GM06990 (cell line): ENCODE measurements around the gene LRRC74B.
A peak's percentile ranks its signal among the peaks of the same experiment; 100 is the strongest.
"Not testable (repeated sequence)": the region's sequence is repeated elsewhere in the genome, so short reads cannot be mapped to it uniquely, and the experiment has no call there.

ENCODE experiments used
- DNase-seq: peaks from one replicate; pipeline ENCODE4 v3.0.0-alpha.2; 2011; ENCODE audit not compliant: insufficient read length; ENCODE audit errors: extremely low read depth
- H3K27me3 ChIP-seq: replicated peaks from 2 replicates; pipeline ENCODE4 v1.6.0; 2011; ENCODE audit warnings: low read length; ENCODE audit not compliant: control insufficient read depth, insufficient read depth
- H3K36me3 ChIP-seq: 2 replicates; pipeline ENCODE4 v1.5.1; 2011; ENCODE audit warnings: low read length; ENCODE audit not compliant: control insufficient read depth, insufficient read depth
- H3K4me3 ChIP-seq: replicated peaks from 2 replicates; pipeline ENCODE4 v1.5.1; 2011; ENCODE audit warnings: low read depth, mild to moderate bottlenecking, control low read depth, low read length
- TF ChIP-seq, protein P1 (sequence below): IDR thresholded peaks from 2 replicates; pipeline ENCODE4 v1.5.1; 2011; ENCODE audit warnings: low read length, control low read depth, mild to moderate bottlenecking, inconsistent platforms; ENCODE audit not compliant: insufficient read depth, poor library complexity, severe bottlenecking

LRRC74B gene

GRCh38 chr22:21001601-21002325, 44.0 kb upstream of the LRRC74B start, which contains the start of gene THAP7:
Gene THAP7 (minus strand): TSS chr22:21002118. CDS start chr22:21001911, 207 bp downstream.
- Histone ChIP-seq H3K36me3 (peaks cover 23% of the 10 kb centered on the region), H3K27me3 (no peaks in the 10 kb centered on the region), H3K4me3 (peak within 1 kb of the TSS; percentile 81)
- TF ChIP-seq, protein P1, sequence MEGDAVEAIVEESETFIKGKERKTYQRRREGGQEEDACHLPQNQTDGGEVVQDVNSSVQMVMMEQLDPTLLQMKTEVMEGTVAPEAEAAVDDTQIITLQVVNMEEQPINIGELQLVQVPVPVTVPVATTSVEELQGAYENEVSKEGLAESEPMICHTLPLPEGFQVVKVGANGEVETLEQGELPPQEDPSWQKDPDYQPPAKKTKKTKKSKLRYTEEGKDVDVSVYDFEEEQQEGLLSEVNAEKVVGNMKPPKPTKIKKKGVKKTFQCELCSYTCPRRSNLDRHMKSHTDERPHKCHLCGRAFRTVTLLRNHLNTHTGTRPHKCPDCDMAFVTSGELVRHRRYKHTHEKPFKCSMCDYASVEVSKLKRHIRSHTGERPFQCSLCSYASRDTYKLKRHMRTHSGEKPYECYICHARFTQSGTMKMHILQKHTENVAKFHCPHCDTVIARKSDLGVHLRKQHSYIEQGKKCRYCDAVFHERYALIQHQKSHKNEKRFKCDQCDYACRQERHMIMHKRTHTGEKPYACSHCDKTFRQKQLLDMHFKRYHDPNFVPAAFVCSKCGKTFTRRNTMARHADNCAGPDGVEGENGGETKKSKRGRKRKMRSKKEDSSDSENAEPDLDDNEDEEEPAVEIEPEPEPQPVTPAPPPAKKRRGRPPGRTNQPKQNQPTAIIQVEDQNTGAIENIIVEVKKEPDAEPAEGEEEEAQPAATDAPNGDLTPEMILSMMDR: no peak
- DNase-seq: peak; percentile 100

- no peak for DNase-seq
- H3K4me3 ChIP-seq: no peak overlapping the region
- TF ChIP-seq, protein P1: no peak
- no peaks in the 10 kb centered on the region for H3K27me3 ChIP-seq
- H3K36me3 ChIP-seq: peaks cover 9% of the 10 kb centered on the region
Measured at GRCh38 chr22:21003782-21004181, 42.0 kb upstream of the LRRC74B start.

DNA sequence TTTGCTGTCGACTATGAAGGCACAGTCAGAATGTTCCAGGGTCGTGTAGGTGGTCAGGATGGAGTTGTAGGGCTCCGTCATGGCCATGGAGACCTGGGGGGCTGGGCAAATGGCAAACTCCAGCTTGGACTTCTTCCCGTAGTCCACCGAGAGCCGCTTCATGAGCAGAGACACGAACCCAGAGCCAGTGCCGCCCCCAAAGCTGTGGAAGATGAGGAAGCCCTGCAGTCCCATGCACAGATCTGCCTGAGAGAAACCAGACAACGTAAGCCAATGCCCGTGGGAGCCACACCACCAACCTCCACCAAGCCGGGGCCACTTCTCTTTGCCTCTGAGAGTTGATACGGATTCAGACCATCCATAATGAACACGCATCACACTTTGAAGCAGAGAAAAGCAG, 36.5 kb upstream of the LRRC74B start:
- DNase-seq, H3K27me3 ChIP-seq, H3K36me3 ChIP-seq, H3K4me3 ChIP-seq: not testable (repeated sequence)

DNA sequence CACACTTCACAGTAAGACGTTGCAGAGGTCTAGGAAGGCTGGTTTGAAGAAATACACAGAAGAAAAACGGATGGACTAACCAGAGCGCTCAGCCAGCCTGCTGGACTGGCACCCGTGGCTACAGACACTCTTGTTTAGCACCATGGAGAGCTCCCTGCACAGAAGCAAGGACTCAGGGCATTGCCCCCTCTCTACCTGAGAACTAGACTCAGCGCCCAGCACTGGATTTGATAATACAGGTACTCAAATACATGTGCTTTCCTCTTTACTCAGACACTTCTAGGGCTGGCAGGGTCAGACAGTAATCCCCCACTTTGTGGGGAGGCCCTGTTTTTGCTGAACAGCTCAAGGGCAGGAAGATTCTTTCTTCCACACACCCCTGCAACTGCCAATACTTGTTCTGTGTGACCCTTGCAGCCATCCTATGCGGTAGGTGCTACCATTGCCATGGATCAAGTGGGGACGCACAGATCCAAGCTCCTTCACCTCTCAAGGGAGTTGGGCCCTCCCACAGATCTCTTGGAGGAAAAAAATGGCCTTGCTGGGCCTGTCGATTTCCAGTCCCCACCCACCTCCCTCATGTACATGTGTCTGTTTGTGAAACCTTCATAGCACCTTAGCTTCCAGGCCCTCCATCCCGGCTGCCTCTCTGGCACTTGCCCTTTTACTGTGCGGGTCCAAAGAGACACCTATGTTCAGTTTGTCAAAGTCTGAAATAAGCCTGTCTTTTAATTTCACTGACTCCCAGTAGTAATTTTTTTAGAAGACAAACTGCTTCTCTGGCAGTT, 35.9 kb upstream of the LRRC74B start:
- H3K4me3 ChIP-seq: no peak overlapping the region
- no peak for DNase-seq
- no peaks in the 10 kb centered on the region for H3K36me3 ChIP-seq
- TF ChIP-seq, protein P1: no peak
- H3K27me3 ChIP-seq: no peaks in the 10 kb centered on the region

- TF ChIP-seq, protein P1: no peak
- H3K4me3 ChIP-seq: no peak overlapping the region
- H3K27me3 ChIP-seq: no peaks in the 10 kb centered on the region
- no peak for DNase-seq
- H3K36me3 ChIP-seq: no peaks in the 10 kb centered on the region
Measured at GRCh38 chr22:21010426-21011113, 35.2 kb upstream of the LRRC74B start.
